GM23338 (cell line): ENCODE measurements around the gene SPAG7. TPM values are rescaled to one million over a fixed set of nuclear protein-coding genes. Genes with fewer than 3 reads are reported as not detected.

Experiments used
- microRNA-seq: library from miRNA; unstranded; fragments of <30 nt; microRNA quantifications from one replicate; pipeline ENCODE4, GENCODE V29; 2017
- polyA plus RNA-seq: library from polyadenylated mRNA; unstranded; fragments of >200 nt; fragmentation: Nextera tagmentation; extraction: Ambion mirVana; gene quantifications from 2 replicates; pipeline ENCODE4 v1.2.1, GENCODE V29; 2016
- small RNA-seq: library from RNA; depleted of rRNA; stranded (forward); fragments of <200 nt; gene quantifications from one replicate; pipeline ENCODE3, GENCODE V24; 2014; ENCODE audit warnings: low replicate concordance
- total RNA-seq: library from RNA; depleted of rRNA; stranded (reverse); fragments of >200 nt; shearing (Covaris generic); gene quantifications from 2 replicates; pipeline ENCODE4 v1.2.3, GENCODE V29; 2014; rRNA removed

SPAG7 gene
- total and polyA plus RNA-seq, 2 experiments from 2014 or later, result 77.9 to 226 TPM

Small RNA genes within 50 kb of the gene (microRNA-seq; reads per million reads assigned to microRNA genes)
- gene MIR6864 (not detected), gene MIR6865 (not detected)

Small RNA genes within 50 kb of the gene (small RNA-seq; reads per million reads assigned to genes)
- gene MIR6864 (not detected), gene MIR6865 (not detected)

Other genes starting within 250 kb of the SPAG7 start
- 15.5 and 16.7 TPM in 2 replicates for gene MED11, start 236.4 kb downstream of the SPAG7 start, total RNA-seq
- 32.8 and 33.3 TPM in 2 replicates for gene MED11, start 236.4 kb downstream of the SPAG7 start, polyA plus RNA-seq
- 1.4 TPM in 1 of 2 replicates, not detected in the other for gene ZMYND15, start 228.0 kb downstream of the SPAG7 start, total RNA-seq
- gene ZMYND15, start 228.0 kb downstream of the SPAG7 start, polyA plus RNA-seq, result 0.21 and 0.32 TPM in 2 replicates
- gene CXCL16, start 227.9 kb downstream of the SPAG7 start, total RNA-seq, result 4.1 and 6.8 TPM in 2 replicates
- 3.7 and 4.0 TPM in 2 replicates for gene CXCL16, start 227.9 kb downstream of the SPAG7 start, polyA plus RNA-seq
- gene TM4SF5, start 195.9 kb downstream of the SPAG7 start, total RNA-seq, result not detected in 2 replicates
- not detected in 2 replicates for gene TM4SF5, start 195.9 kb downstream of the SPAG7 start, polyA plus RNA-seq
- 0.38 TPM in 1 of 2 replicates, not detected in the other for gene VMO1, start 181.5 kb downstream of the SPAG7 start, total RNA-seq
- 0.40 and 0.47 TPM in 2 replicates for gene VMO1, start 181.5 kb downstream of the SPAG7 start, polyA plus RNA-seq
- 1.3 TPM in 1 of 2 replicates, not detected in the other for gene GLTPD2, start 178.9 kb downstream of the SPAG7 start, total RNA-seq
- 0.33 and 0.47 TPM in 2 replicates for gene GLTPD2, start 178.9 kb downstream of the SPAG7 start, polyA plus RNA-seq
- 266 and 302 TPM in 2 replicates for gene PSMB6, start 171.7 kb downstream of the SPAG7 start, total RNA-seq
- gene PSMB6, start 171.7 kb downstream of the SPAG7 start, polyA plus RNA-seq, result 465 and 502 TPM in 2 replicates
- 49.9 and 55.9 TPM in 2 replicates for gene PLD2, start 160.7 kb downstream of the SPAG7 start, total RNA-seq
- gene PLD2, start 160.7 kb downstream of the SPAG7 start, polyA plus RNA-seq, result 20.2 and 22.1 TPM in 2 replicates
- gene MINK1, start 134.5 kb downstream of the SPAG7 start, total RNA-seq, result 42.1 and 54.9 TPM in 2 replicates
- 17.3 and 19.4 TPM in 2 replicates for gene MINK1, start 134.5 kb downstream of the SPAG7 start, polyA plus RNA-seq
- 3.6 and 5.9 TPM in 2 replicates for gene C17orf107, start 68.3 kb downstream of the SPAG7 start, total RNA-seq
- gene C17orf107, start 68.3 kb downstream of the SPAG7 start, polyA plus RNA-seq, result 0.78 and 1.9 TPM in 2 replicates
- 0.23 and 1.2 TPM in 2 replicates for gene CHRNE, start 64.7 kb downstream of the SPAG7 start, total RNA-seq
- gene CHRNE, start 64.7 kb downstream of the SPAG7 start, polyA plus RNA-seq, result 0.24 and 0.50 TPM in 2 replicates
- gene GP1BA, start 35.5 kb downstream of the SPAG7 start, total RNA-seq, result not detected in 2 replicates
- 0.14 and 0.24 TPM in 2 replicates for gene GP1BA, start 35.5 kb downstream of the SPAG7 start, polyA plus RNA-seq
- gene SLC25A11, start 27.8 kb downstream of the SPAG7 start, total RNA-seq, result 70.4 and 73.6 TPM in 2 replicates
- gene SLC25A11, start 27.8 kb downstream of the SPAG7 start, polyA plus RNA-seq, result 35.7 and 37.8 TPM in 2 replicates
- 84.4 and 87.0 TPM in 2 replicates for gene RNF167, start 27.5 kb downstream of the SPAG7 start, total RNA-seq
- gene RNF167, start 27.5 kb downstream of the SPAG7 start, polyA plus RNA-seq, result 60.1 and 61.2 TPM in 2 replicates
- 1,702 and 2,002 TPM in 2 replicates for gene PFN1, start 19.3 kb downstream of the SPAG7 start, total RNA-seq
- gene PFN1, start 19.3 kb downstream of the SPAG7 start, polyA plus RNA-seq, result 3,646 and 3,709 TPM in 2 replicates
- 8.9 and 12.1 TPM in 2 replicates for gene ENO3, start 16.7 kb downstream of the SPAG7 start, total RNA-seq
- 19.6 and 25.5 TPM in 2 replicates for gene ENO3, start 16.7 kb downstream of the SPAG7 start, polyA plus RNA-seq
- 3.3 and 4.4 TPM in 2 replicates for gene CAMTA2, start 19.9 kb upstream of the SPAG7 start, total RNA-seq
- gene CAMTA2, start 19.9 kb upstream of the SPAG7 start, polyA plus RNA-seq, result 8.7 and 10.1 TPM in 2 replicates
- 2.1 TPM in 1 of 2 replicates, not detected in the other for gene INCA1, start 29.7 kb upstream of the SPAG7 start, total RNA-seq
- 1.1 and 1.3 TPM in 2 replicates for gene INCA1, start 29.7 kb upstream of the SPAG7 start, polyA plus RNA-seq
- 56.4 and 61.4 TPM in 2 replicates for gene KIF1C, start 30.1 kb upstream of the SPAG7 start, total RNA-seq
- gene KIF1C, start 30.1 kb upstream of the SPAG7 start, polyA plus RNA-seq, result 13.5 and 16.8 TPM in 2 replicates
- 0.63 and 1.3 TPM in 2 replicates for gene SLC52A1, start 67.6 kb upstream of the SPAG7 start, total RNA-seq
- 0.21 and 0.50 TPM in 2 replicates for gene SLC52A1, start 67.6 kb upstream of the SPAG7 start, polyA plus RNA-seq
- gene ZFP3, start 110.7 kb upstream of the SPAG7 start, total RNA-seq, result 0.93 and 1.6 TPM in 2 replicates
- gene ZFP3, start 110.7 kb upstream of the SPAG7 start, polyA plus RNA-seq, result 0.55 and 0.97 TPM in 2 replicates
- gene ZNF232, start 144.1 kb upstream of the SPAG7 start, total RNA-seq, result 24.1 and 24.8 TPM in 2 replicates
- 21.5 and 24.9 TPM in 2 replicates for gene ZNF232, start 144.1 kb upstream of the SPAG7 start, polyA plus RNA-seq
- 0.94 and 1.1 TPM in 2 replicates for gene USP6, start 148.2 kb upstream of the SPAG7 start, total RNA-seq
- 1.3 and 1.7 TPM in 2 replicates for gene USP6, start 148.2 kb upstream of the SPAG7 start, polyA plus RNA-seq
- gene ZNF594, start 224.1 kb upstream of the SPAG7 start, total RNA-seq, result 15.6 and 16.2 TPM in 2 replicates
- 5.3 and 7.0 TPM in 2 replicates for gene ZNF594, start 224.1 kb upstream of the SPAG7 start, polyA plus RNA-seq